GM21526 (cell line): ENCODE measurements around the gene PRR22.
"Not testable (repeated sequence)": the region's sequence is repeated elsewhere in the genome, so short reads cannot be mapped to it uniquely, and the experiment has no call there.

Source experiments
- ATAC-seq: cut with Tn5 transposase; IDR thresholded peaks from one replicate; pipeline ENCODE4 v1.9.1; 2021; ENCODE audit warnings: moderate library complexity; ENCODE audit not compliant: unreplicated experiment, low FRiP score

Gene PRR22

GRCh38 chr19:5793188-5793587 lies 8.6 kb upstream of the PRR22 start:
- ATAC-seq: no peak

GRCh38 chr19:5792224-5792623 lies 7.7 kb upstream of the PRR22 start:
- no peak for ATAC-seq

GRCh38 chr19:5790559-5791520 lies 6.3 kb upstream of the PRR22 start, which contains the start of gene DUS3L:
Gene DUS3L (minus strand): TSS chr19:5791163. CDS start chr19:5791141, 22 bp downstream.
- ATAC-seq: peak; percentile 86

GRCh38 chr19:5789886-5790558 lies 5.5 kb upstream of the PRR22 start:
- ATAC-seq: no peak

- no peak for ATAC-seq
Measured at GRCh38 chr19:5789351-5789761, 4.8 kb upstream of the PRR22 start.

GRCh38 chr19:5788422-5788821 lies 3.9 kb upstream of the PRR22 start:
- no peak for ATAC-seq

- no peak for ATAC-seq
Measured at GRCh38 chr19:5787409-5788182, 3.0 kb upstream of the PRR22 start.

- ATAC-seq: no peak
Measured at GRCh38 chr19:5786593-5787408, 2.3 kb upstream of the PRR22 start.

- ATAC-seq: no peak
Measured at GRCh38 chr19:5785423-5785822, 877 bp upstream of the PRR22 start.

GRCh38 chr19:5782945-5783919 lies 1.3 kb downstream of the PRR22 start:
- no peak for ATAC-seq

GRCh38 chr19:5782322-5782721 lies 2.2 kb downstream of the PRR22 start:
- ATAC-seq: no peak

- ATAC-seq: not testable (repeated sequence)
Measured at GRCh38 chr19:5780916-5781315, 3.6 kb downstream of the PRR22 start.

- no peak for ATAC-seq
Measured at GRCh38 chr19:5778402-5778801, 6.1 kb downstream of the PRR22 start.

- no peak for ATAC-seq
Measured at GRCh38 chr19:5775668-5776309, 8.8 kb downstream of the PRR22 start.

- ATAC-seq: no peak
Measured at GRCh38 chr19:5774921-5775320, 9.6 kb downstream of the PRR22 start.

GRCh38 chr19:5773276-5773675 lies 11.3 kb downstream of the PRR22 start:
- no peak for ATAC-seq

GRCh38 chr19:5772416-5772815 lies 12.1 kb downstream of the PRR22 start:
- no peak for ATAC-seq

GRCh38 chr19:5767949-5768348 lies 16.6 kb downstream of the PRR22 start:
- ATAC-seq: no peak
